Measurements from ENCODE around the gene PLA2G15. TPM values are rescaled to one million over a fixed set of nuclear protein-coding genes. Genes with fewer than 3 reads are reported as not detected.

Gene PLA2G15, protein sequence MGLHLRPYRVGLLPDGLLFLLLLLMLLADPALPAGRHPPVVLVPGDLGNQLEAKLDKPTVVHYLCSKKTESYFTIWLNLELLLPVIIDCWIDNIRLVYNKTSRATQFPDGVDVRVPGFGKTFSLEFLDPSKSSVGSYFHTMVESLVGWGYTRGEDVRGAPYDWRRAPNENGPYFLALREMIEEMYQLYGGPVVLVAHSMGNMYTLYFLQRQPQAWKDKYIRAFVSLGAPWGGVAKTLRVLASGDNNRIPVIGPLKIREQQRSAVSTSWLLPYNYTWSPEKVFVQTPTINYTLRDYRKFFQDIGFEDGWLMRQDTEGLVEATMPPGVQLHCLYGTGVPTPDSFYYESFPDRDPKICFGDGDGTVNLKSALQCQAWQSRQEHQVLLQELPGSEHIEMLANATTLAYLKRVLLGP
- polyA plus RNA-seq: 10 to 100 TPM in 1 of 3 donors, 1 to 10 TPM in 2; 4.8 to 10.7 (median 9.0) TPM

DNA sequence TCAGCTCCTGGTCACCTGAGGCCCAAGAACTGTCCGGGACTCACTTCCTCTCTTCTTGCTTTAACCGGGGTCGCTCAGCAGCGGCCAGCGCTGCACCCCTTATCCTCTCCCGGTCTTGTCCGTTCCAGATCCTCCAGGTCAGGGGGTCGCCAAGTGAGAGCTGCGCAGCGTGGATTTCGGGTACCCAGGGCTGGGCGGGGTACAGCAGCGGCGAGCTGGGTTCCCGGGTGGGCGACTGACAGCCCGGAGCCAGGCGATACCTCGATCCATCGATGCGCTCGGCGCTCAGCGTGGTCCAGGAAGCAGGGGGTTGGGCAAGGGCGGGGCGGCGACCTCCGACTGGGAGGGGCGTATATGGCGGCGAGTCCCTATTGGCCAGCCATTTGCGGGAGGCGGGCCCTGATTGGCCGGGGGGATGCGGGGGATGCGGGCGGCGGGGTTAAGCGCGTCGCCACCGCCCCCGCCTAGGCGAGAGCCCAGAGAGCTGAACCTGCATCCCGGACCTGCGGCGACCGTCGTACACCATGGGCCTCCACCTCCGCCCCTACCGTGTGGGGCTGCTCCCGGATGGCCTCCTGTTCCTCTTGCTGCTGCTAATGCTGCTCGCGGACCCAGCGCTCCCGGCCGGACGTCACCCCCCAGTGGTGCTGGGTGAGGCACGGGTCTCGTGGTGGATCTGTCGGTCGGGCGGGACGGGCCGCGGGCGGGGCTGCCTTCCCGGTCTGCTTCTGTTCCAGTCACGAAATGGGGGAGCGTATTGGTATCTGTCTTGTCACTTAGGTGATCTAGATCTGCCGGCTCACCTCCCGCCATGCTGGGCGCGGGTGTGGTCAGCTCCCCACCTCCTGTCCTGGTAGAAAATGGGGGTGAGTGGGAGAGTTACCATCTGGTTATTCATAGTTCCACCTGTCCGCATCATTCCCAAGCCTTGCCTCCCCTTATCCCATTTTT is at the start of gene PLA2G15:
Gene PLA2G15, plus strand, starts transcription at position 471 of the 951 bp plus-strand sequence. Its CDS starts 54 bp downstream, at position 525.
- peak within 1 kb of the TSS; percentile 68 to 91 (median 82) for H3K27ac Mint-ChIP-seq
- H3K36me3 Mint-ChIP-seq: no peaks in the 10 kb centered on the region
- H3K9me3 Mint-ChIP-seq: no peaks in the 10 kb centered on the region
- H3K4me3 Mint-ChIP-seq: peak within 1 kb of the TSS; percentile 97 to 99 (median 99)
- peaks cover 4 to 11% (median 8%) of the 10 kb centered on the region in 3 donors for H3K27me3 Mint-ChIP-seq (ENCODE audit: low read depth in 3 of 3)
- peak; percentile 92 to 95 (median 94) for DNase-seq
- peaks cover 19 to 21% of the 10 kb centered on the region in 2 donors for H3K4me1 Mint-ChIP-seq

DNA sequence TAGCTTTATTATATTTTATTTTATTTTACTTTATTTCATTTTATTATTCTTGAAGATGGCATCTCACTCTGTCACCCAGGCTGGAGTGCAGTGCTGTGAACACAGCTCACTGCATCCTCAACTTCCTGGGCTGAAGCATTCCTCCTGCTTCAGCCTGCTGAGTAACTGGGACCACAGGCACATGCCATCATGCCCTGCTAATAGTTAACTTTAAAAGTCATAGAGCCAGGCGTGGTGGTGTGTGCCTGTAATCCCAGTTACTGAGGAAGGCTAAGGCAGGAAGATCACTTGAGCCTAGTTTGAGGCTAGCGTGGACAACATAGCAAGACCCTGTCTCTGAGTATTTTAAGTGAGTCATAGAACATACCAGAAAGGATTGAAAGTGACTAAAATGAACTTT is 47.9 kb upstream of the PLA2G15 start:
- Mint-ChIP-seq H3K27me3 (ENCODE audit: low read depth in 3 of 3) (peaks cover 2 to 11% (median 4%) of the 10 kb centered on the region in 3 donors), H3K27ac (peak overlapping the region in 1 of 6 donors; percentile 28), H3K36me3 (peaks cover 0 to 8% (median 0%) of the 10 kb centered on the region in 3 donors), H3K4me1 (peaks cover 14 to 41% of the 10 kb centered on the region in 2 donors), H3K9me3 (no peaks in the 10 kb centered on the region), H3K4me3 (no peak overlapping the region)
- no peak for DNase-seq

DNA sequence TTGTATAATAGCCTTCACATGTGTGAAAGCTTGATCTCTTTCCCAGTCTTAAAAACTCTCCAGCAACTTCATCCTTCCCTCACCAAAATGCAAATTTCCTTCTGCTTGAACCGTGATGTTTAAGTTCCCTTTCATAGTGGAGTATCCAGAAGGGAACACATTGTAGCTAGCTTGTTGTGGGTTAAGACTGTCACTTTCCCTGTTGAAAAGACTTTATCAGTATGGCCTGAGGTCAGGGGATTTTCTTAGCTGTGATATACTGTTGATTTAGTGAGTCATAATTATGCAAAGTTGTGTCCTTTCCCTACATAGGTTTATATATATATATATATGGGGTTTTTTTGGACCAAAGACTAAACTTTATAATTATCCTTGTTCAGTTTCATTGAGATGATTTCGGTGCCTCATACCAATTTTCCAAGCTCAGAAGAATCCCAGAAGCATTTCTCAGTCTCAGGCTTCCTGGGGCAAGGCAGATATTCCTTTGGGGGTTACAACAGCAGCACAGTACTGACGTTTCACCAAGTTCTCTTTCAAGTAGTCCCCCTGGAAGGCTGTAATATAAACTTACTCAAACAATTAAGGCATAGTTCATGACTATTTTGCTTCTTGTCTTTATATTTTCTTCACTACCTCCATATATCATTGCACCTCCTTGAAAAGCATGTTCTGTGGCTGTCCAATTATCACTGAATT is 44.9 kb upstream of the PLA2G15 start:
- no peak for DNase-seq
- Mint-ChIP-seq H3K4me3 (no peak overlapping the region), H3K27ac (peak overlapping the region; percentile 12 to 65 (median 19)), H3K27me3 (ENCODE audit: low read depth in 3 of 3) (peaks cover 0 to 6% (median 2%) of the 10 kb centered on the region in 3 donors), H3K4me1 (peaks cover 15 to 25% of the 10 kb centered on the region in 2 donors), H3K9me3 (no peaks in the 10 kb centered on the region), H3K36me3 (peaks cover 0 to 5% (median 0%) of the 10 kb centered on the region in 3 donors)

DNA sequence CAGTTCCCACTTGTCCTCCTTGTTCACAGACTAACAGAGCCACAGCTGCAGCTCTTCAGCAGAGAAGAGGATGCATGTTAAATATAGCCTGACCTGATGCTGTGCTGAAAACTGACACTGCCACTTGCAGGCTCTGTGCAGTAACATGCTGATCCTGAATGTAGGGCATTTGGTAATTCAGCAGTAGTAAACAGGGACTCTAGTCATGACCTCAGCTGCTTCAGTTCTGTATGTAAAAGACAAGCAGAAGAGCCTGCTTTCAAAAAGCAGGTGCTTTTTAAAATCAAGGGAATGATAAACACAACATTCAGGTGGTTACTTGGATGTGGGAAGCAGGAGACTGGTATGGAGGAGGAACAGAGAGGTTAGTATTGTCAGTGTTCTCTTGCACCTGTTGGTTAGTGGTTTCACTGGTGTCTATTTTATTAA is 43.1 kb upstream of the PLA2G15 start:
- Mint-ChIP-seq H3K9me3 (no peaks in the 10 kb centered on the region), H3K4me3 (no peak overlapping the region), H3K4me1 (peaks cover 21 to 38% of the 10 kb centered on the region in 2 donors), H3K27me3 (ENCODE audit: low read depth in 3 of 3) (peaks cover 2 to 3% (median 2%) of the 10 kb centered on the region in 3 donors), H3K27ac (peak overlapping the region in 4 of 6 donors; percentile 14 to 79 (median 60)), H3K36me3 (peaks cover 0 to 5% (median 0%) of the 10 kb centered on the region in 3 donors)
- DNase-seq: no peak

DNA sequence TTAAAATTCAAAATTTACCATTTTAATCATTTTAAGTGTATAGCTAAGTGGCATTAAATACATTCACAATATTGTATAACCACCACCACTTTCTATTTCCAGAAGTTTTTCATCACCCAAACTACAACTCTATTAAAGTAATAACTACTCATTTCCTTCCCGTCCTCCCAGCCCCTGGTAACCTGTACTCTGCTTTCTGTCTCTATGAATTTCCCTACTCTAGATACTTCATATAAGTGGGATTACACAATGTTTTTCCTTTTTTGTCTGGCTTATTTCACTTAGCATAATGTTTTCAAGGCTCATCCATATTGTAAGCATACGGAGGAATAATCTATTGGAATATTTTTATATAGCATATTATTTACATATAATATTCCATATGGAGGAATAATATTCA is 38.9 kb upstream of the PLA2G15 start:
- Mint-ChIP-seq H3K4me1 (peaks cover 21 to 36% of the 10 kb centered on the region in 2 donors), H3K4me3 (no peak overlapping the region), H3K36me3 (peaks cover 0 to 5% (median 0%) of the 10 kb centered on the region in 3 donors)

DNA sequence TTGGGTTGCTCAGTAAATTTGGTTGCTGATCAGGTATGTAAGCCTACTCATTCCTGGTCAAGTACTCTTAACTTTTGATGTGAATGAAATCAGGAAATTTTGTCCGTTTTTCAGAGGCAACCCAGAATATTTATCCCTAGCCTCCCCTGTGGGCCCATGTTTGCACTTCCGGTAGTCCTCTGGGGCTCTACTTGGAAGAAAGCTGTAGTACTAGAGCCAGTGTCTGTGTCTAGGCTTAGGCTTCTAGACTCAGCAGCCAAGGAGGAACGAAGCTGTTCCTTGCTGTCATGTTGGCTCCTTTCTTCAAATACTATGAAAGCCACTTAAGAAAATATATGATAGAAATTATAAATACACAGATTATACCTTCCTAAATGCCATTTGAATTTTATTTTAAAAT is 30.4 kb upstream of the PLA2G15 start:
- Mint-ChIP-seq H3K4me1 (peaks cover 18 to 49% of the 10 kb centered on the region in 2 donors), H3K9me3 (no peaks in the 10 kb centered on the region)

More for the DNA sequence above, 38.9 kb upstream of the PLA2G15 start:
- DNase-seq: no peak
- Mint-ChIP-seq H3K27ac (peak overlapping the region in 4 of 6 donors; percentile 29 to 82 (median 52)), H3K9me3 (no peaks in the 10 kb centered on the region), H3K27me3 (ENCODE audit: low read depth in 3 of 3) (peaks cover 2 to 5% (median 4%) of the 10 kb centered on the region in 3 donors)

DNA sequence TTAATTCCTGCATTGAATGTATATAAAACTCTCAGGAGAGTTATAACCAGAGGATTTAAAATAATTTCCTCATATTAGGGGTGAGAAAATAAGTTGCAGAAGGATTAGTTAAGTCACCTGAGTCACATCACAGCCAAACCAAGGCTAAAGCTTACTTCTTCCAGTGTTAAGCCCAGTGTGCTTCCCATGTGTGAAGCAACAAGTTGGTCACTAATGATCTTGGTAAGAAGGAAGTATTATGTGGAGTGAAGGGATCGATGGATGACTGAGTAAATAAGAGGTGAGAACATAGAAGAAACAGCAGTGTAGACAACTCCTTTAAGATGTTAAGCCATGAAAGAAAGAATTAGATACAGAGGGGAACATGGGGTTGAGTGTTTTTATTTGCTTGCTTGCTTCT is 29.9 kb upstream of the PLA2G15 start:
- Mint-ChIP-seq H3K27ac (peak overlapping the region in 3 of 6 donors; percentile 43 to 79 (median 46)), H3K9me3 (no peaks in the 10 kb centered on the region), H3K36me3 (peaks cover 3 to 13% (median 8%) of the 10 kb centered on the region in 3 donors), H3K4me3 (no peak overlapping the region), H3K27me3 (ENCODE audit: low read depth in 3 of 3) (peaks cover 6 to 11% (median 8%) of the 10 kb centered on the region in 3 donors), H3K4me1 (peaks cover 23 to 55% of the 10 kb centered on the region in 2 donors)
- no peak for DNase-seq

More for the DNA sequence above, 30.4 kb upstream of the PLA2G15 start:
- peaks cover 3 to 13% (median 8%) of the 10 kb centered on the region in 3 donors for H3K36me3 Mint-ChIP-seq
- H3K27ac Mint-ChIP-seq: peak overlapping the region in 1 of 6 donors; percentile 59
- DNase-seq: no peak
- peaks cover 5 to 7% (median 6%) of the 10 kb centered on the region in 3 donors for H3K27me3 Mint-ChIP-seq (ENCODE audit: low read depth in 3 of 3)
- no peak overlapping the region for H3K4me3 Mint-ChIP-seq

DNA sequence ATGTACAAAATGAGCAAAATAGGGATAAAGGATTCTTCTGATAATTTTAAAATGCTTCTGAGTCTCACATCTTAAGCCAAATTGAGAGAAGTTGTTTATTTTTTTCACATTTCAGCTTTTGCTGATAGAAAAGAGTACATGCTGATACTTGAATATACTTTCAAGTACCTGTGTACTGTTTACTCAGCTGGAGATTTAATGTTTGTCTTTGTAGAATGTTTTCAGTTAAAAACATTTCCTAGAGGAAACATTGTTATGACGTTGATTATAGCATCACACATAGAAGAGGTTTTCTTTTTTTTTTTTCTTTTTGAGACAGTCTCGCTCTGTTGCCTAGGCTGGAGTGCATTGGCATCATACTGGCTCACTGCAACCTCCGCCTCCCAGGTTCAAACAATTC is 28.9 kb upstream of the PLA2G15 start:
- peaks cover 7 to 17% (median 11%) of the 10 kb centered on the region in 3 donors for H3K36me3 Mint-ChIP-seq
- DNase-seq: no peak
- H3K9me3 Mint-ChIP-seq: no peaks in the 10 kb centered on the region
- H3K4me3 Mint-ChIP-seq: no peak overlapping the region
- peaks cover 23 to 59% of the 10 kb centered on the region in 2 donors for H3K4me1 Mint-ChIP-seq
- peak overlapping the region in 4 of 6 donors; percentile 0 to 54 (median 22) for H3K27ac Mint-ChIP-seq
- H3K27me3 Mint-ChIP-seq (ENCODE audit: low read depth in 3 of 3): peaks cover 6 to 9% (median 8%) of the 10 kb centered on the region in 3 donors

DNA sequence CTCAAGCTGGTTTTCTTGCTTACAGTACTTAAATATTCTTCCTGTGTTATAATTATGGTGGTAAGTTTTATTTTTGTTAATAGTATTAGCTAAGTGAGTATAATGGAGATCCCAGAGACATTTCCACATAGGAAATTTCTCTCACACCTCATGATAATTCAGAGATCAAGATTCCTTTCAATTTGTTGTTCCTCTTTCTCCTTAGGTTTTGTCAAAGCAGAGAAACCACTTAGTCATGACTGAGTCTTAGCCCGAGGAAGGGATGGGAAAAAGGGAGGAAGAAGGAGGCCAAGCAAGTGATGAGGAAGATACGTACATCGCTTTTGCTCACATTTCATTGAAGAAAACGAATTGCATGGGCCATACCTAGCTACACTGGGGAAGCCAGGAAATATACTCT is 27.7 kb upstream of the PLA2G15 start:
- peaks cover 4 to 9% (median 7%) of the 10 kb centered on the region in 3 donors for H3K27me3 Mint-ChIP-seq (ENCODE audit: low read depth in 3 of 3)
- H3K4me3 Mint-ChIP-seq: no peak overlapping the region
- peaks cover 17 to 54% of the 10 kb centered on the region in 2 donors for H3K4me1 Mint-ChIP-seq
- DNase-seq: no peak
- H3K9me3 Mint-ChIP-seq: no peaks in the 10 kb centered on the region
- H3K27ac Mint-ChIP-seq: peak overlapping the region in 4 of 6 donors; percentile 22 to 62 (median 44)
- H3K36me3 Mint-ChIP-seq: peaks cover 12 to 24% (median 18%) of the 10 kb centered on the region in 3 donors

DNA sequence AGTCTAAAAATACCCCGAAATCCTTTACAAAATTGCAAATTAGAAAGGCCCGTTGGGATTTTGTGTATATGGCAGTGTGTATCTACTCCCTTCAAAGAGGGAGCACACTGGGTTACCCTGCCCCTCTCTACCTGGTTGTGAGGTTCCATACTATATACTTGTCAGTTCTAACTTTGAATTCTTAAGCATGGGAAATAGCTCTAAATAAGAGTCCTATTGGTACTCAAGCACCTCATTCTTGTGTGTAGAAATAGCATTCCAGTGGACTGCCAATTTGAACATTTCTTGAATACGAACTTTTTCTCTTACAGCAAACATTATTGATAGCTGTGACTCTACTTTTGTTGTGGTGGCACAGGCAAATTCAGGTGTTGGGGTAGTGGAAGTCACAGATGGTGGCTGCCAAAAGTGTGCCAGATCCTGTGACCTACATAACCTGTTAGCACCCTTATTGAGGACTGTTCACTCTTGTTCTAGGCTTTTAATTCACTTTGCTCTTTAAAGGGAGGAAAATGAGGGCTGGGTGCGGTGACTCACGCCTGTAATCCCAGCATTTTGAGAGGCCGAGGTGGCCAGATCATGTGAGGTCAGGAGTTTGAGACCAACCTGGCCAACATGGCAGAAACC is 25.3 kb upstream of the PLA2G15 start:
- Mint-ChIP-seq H3K27ac (peak overlapping the region in 3 of 6 donors; percentile 53 to 60 (median 58)), H3K36me3 (peaks cover 17 to 26% (median 18%) of the 10 kb centered on the region in 3 donors), H3K4me1 (peaks cover 12 to 40% of the 10 kb centered on the region in 2 donors), H3K4me3 (no peak overlapping the region), H3K9me3 (no peaks in the 10 kb centered on the region), H3K27me3 (ENCODE audit: low read depth in 3 of 3) (peaks cover 4 to 9% (median 5%) of the 10 kb centered on the region in 3 donors)
- DNase-seq: no peak

DNA sequence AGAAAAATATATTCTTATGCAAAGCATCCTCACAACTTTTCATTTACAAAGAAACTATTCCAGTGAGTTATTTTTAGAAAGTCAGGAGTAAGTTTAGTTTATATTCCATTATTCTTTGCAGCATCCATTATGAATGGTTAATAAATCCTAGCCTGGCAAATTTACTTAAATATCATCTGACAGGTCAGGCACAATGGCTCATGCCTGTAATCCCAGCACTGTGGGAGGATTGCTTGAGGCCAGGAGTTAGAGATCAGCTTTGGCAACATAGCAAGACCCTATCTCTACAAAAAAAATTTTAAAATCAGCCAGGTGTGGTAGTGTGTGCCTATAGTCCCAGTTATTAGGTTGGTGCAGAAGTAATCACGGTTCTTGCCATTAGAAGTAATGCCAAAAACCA is 22.1 kb upstream of the PLA2G15 start:
- H3K4me1 Mint-ChIP-seq: peaks cover 15 to 36% of the 10 kb centered on the region in 2 donors
- H3K9me3 Mint-ChIP-seq: no peaks in the 10 kb centered on the region
- no peak overlapping the region for H3K4me3 Mint-ChIP-seq
- H3K36me3 Mint-ChIP-seq: peaks cover 10 to 22% (median 14%) of the 10 kb centered on the region in 3 donors
- peaks cover 2 to 5% (median 4%) of the 10 kb centered on the region in 3 donors for H3K27me3 Mint-ChIP-seq (ENCODE audit: low read depth in 3 of 3)
- no peak for DNase-seq
- peak overlapping the region in 1 of 6 donors; percentile 53 for H3K27ac Mint-ChIP-seq

DNA sequence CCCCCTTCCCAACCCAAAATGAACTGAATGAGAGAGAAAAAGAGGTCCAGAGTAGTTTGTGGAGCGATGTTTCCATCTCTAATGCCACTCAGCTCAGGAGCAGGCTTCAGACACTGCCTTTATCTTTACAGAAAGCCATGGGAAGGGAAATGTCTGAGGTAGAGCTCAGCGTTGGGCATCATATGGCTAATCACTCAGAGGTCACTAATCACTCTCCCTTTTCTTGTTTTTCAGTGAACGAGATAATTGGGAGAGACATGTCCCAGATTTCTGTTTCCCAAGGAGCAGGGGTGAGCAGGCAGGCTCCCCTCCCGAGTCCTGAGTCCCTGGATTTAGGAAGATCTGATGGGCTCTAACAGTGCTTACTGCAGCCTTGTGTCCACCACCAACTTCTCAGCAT is 19.1 kb upstream of the PLA2G15 start:
- Mint-ChIP-seq H3K9me3 (no peaks in the 10 kb centered on the region), H3K27me3 (ENCODE audit: low read depth in 3 of 3) (peaks cover 4 to 9% (median 4%) of the 10 kb centered on the region in 3 donors), H3K4me1 (peaks cover 15 to 35% of the 10 kb centered on the region in 2 donors), H3K27ac (peak overlapping the region in 4 of 6 donors; percentile 12 to 49 (median 38)), H3K36me3 (peaks cover 8 to 22% (median 11%) of the 10 kb centered on the region in 3 donors), H3K4me3 (no peak overlapping the region)
- DNase-seq: no peak

Measured in immature natural killer cell (primary cell).